Spleen (tissue), 11 donors: ENCODE data around the gene MECP2. TPM values are rescaled to one million over a fixed set of nuclear protein-coding genes. Genes with fewer than 3 reads are reported as not detected.

ENCODE experiments used
- DNase-seq: peaks from one replicate; pipeline ENCODE4 v3.0.0-alpha.2; 2020
- H3K27ac ChIP-seq, 8 donors: fragments of 200-600 bp; sonication (generic) in 7 of 8; 1 replicate in 4 of 8; 2 replicates in 4 of 8; pipeline versions ENCODE4 v1.5.0 to v1.8.0; 2016 to 2021; ENCODE audit warnings: inconsistent platforms in 4 of 8, mild to moderate bottlenecking in 4 of 8, moderate library complexity in 1 of 8
- H3K27me3 ChIP-seq, 7 donors: fragments of 200-600 bp; sonication (generic) in 6 of 7; replicated peaks in 1 of 7; 1 replicate in 4 of 7; 2 replicates in 3 of 7; pipeline versions ENCODE4 v1.5.0 to v1.8.0; 2016 to 2021; ENCODE audit warnings: inconsistent platforms in 3 of 7, mild to moderate bottlenecking in 1 of 7
- H3K36me3 ChIP-seq, 6 donors: fragments of 200-600 bp; sonication (generic) in 5 of 6; 1 replicate in 4 of 6; 2 replicates in 2 of 6; pipeline versions ENCODE4 v1.5.0 to v1.8.0; 2016 to 2021; ENCODE audit warnings: inconsistent platforms in 2 of 6
- H3K4me1 ChIP-seq, 6 donors: fragments of 200-600 bp; sonication (generic) in 5 of 6; 1 replicate in 3 of 6; 2 replicates in 3 of 6; pipeline versions ENCODE4 v1.5.0 to v1.8.0; 2016 to 2021; ENCODE audit warnings: inconsistent platforms in 3 of 6
- H3K4me3 ChIP-seq, 8 donors: fragments of 200-600 bp; sonication (generic) in 7 of 8; 1 replicate in 4 of 8; 2 replicates in 4 of 8; pipeline versions ENCODE4 v1.5.0 to v1.8.0; 2016 to 2021; ENCODE audit warnings: inconsistent platforms in 4 of 8, mild to moderate bottlenecking in 4 of 8, moderate library complexity in 2 of 8
- H3K9me3 ChIP-seq, 8 donors: fragments of 200-600 bp; sonication (generic) in 7 of 8; 1 replicate in 4 of 8; 2 replicates in 4 of 8; pipeline versions ENCODE4 v1.5.0 to v1.8.0; 2016 to 2021; ENCODE audit warnings: inconsistent platforms in 4 of 8
- POLR2A ChIP-seq, 3 donors: fragments of 450-650 bp; IDR thresholded peaks; one replicate each; pipeline ENCODE4 v1.5.1; 2017; ENCODE audit warnings: antibody characterized with exemption in 3 of 3, mild to moderate bottlenecking in 1 of 3
- POLR2AphosphoS5 ChIP-seq, 3 donors: sonication (generic); formaldehyde crosslinking; IDR thresholded peaks; one replicate each; pipeline ENCODE4 v1.5.1; 2017; ENCODE audit warnings: antibody characterized with exemption in 3 of 3
- WGBS, 5 donors: extraction: QIAGEN DNeasy Blood & Tissue Kit in 3 of 5; methylation state at CpG; one replicate each; pipeline versions ENCODE4 v1.1.5 to v1.1.7; 2013 to 2018; 5-methylcytosine and 5-hydroxymethylcytosine counted together
- intact Hi-C: fragments of 100-400 bp; cut with DNase I; formaldehyde crosslinking; loops from one replicate; pipeline ENCODE4 v1.15.0; 2023; ENCODE audit warnings: low total_unique reads
- polyA plus RNA-seq, 3 donors: library from polyadenylated mRNA; stranded (reverse); fragments of 200-250 nt; gene quantifications; one replicate each; pipeline ENCODE4 v1.2.1, GENCODE V29; 2013
- total RNA-seq, 7 donors: library from RNA; depleted of rRNA in 3 of 7; stranded (reverse); fragments of >200 nt in 3 of 7; fragmentation: NEBNext Ultra II Directional in 4 of 7; extraction: Animal tissue kit (Norgen Biotek cat#: 25700) in 4 of 7; gene quantifications; one replicate each; pipeline versions ENCODE4 v1.1.0 to v1.2.1, GENCODE V29; 2016 to 2021
- TF ChIP-seq, protein P1 (sequence below), 11 experiments: fragments of 200-600 bp in 7 of 11; fragments of 450-650 bp in 4 of 11; sonication (generic) in 4 of 11; IDR thresholded peaks in 8 of 11; conservative IDR thresholded peaks in 3 of 11; 1 replicate in 7 of 11; 2 replicates in 4 of 11; pipeline versions ENCODE4 v1.4.0 to v1.8.0; 2016 to 2021; ENCODE audit warnings: antibody characterized with exemption in 11 of 11, inconsistent platforms in 4 of 11, mild to moderate bottlenecking in 1 of 11
- donor health status: healthy with polysubstance abuse.
- donor health status: DM: no; HTN: no; CAD: no; lungs with moderate emphysema.
- donor health status: DM: no; HTN: no; CAD: no.
- donor health status: Bipolar disorder and iron deficiency.
- donor health status: healthy.
- donor health status: DM: no; HTN: no; CAD: no.
- donor health status: DM: yes; HTN: yes; CAD: no.

Gene MECP2
- total and polyA plus RNA-seq, 10 donors, result 15.2 to 104 (median 71.5) TPM

DNA sequence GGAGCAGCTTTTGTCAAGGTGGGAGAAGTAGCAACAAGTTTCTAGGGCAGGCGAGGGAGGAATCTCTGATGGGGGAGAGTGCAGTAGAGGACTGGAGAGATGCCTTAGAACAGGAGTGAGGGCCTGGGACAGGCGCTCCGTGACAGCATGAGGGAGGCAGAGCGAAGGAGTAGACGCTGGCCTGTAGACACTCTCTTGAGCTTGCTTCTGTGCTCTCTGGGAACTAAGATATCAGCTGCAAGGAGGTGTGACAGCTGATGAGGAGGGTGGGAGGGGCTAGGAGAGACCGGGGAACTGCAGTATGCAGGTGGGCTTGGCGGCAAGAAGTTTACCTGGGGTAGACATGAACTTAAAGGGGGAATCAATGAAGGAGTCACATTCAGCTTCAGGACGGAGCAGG, 35.7 kb downstream of the MECP2 start:
- Histone ChIP-seq H3K4me1 (peaks cover 0 to 100% (median 59%) of the 10 kb centered on the region in 6 donors), H3K36me3 (peaks cover 0 to 17% (median 4%) of the 10 kb centered on the region in 6 donors), H3K4me3 (no peak overlapping the region), H3K27ac (peak overlapping the region in 1 of 8 donors; percentile 56), H3K27me3 (peaks cover 0 to 6% (median 0%) of the 10 kb centered on the region in 7 donors), H3K9me3 (no peaks in the 10 kb centered on the region)
- WGBS, 5 donors, result 77 to 91% (median 86%) methylated on average over 8 of the region's 8 CpGs
- no peak for DNase-seq
- TF ChIP-seq, protein P1, sequence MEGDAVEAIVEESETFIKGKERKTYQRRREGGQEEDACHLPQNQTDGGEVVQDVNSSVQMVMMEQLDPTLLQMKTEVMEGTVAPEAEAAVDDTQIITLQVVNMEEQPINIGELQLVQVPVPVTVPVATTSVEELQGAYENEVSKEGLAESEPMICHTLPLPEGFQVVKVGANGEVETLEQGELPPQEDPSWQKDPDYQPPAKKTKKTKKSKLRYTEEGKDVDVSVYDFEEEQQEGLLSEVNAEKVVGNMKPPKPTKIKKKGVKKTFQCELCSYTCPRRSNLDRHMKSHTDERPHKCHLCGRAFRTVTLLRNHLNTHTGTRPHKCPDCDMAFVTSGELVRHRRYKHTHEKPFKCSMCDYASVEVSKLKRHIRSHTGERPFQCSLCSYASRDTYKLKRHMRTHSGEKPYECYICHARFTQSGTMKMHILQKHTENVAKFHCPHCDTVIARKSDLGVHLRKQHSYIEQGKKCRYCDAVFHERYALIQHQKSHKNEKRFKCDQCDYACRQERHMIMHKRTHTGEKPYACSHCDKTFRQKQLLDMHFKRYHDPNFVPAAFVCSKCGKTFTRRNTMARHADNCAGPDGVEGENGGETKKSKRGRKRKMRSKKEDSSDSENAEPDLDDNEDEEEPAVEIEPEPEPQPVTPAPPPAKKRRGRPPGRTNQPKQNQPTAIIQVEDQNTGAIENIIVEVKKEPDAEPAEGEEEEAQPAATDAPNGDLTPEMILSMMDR (IDR thresholded peaks at IDR 0.05 in 8 of 11, conservative IDR thresholded peaks at IDR 0.05 in 3 of 11), result no peak
- TF ChIP-seq POLR2AphosphoS5 (IDR thresholded peaks at IDR 0.05), result no peak
- TF ChIP-seq POLR2A (IDR thresholded peaks at IDR 0.05), result no peak
- intact Hi-C loops, result no loop called here

DNA sequence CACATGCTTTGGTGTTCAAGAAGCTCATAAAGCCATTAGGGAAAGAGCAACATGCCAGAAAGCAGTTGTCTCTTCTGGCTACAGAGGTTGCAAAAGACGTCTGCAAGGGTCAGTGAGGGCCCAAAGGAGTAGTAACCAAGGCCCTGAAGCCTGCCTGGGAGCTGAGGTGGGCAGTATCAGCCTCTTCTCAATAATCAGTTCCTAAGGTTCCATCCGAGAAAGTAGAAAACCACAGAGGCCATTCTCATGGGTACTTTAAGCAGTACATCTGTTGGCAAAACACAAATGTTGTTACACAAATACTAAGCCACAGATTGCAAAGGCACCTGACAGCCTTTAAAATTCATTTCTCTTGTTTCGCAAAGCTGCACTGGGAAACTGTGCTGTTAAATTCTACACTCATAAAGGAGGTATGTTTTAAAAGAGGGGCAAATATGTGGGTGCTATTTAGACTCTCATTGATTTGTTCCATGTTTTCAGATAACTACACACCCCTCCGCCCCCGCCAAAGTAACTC, 37.7 kb downstream of the MECP2 start:
- no peak for DNase-seq
- WGBS, 5 donors, result 61 to 80% (median 71%) methylated on average over 5 of the region's 5 CpGs
- peaks cover 0 to 35% (median 4%) of the 10 kb centered on the region in 6 donors for H3K36me3 ChIP-seq
- intact Hi-C loops, result no loop called here
- no peaks in the 10 kb centered on the region for H3K9me3 ChIP-seq
- H3K27me3 ChIP-seq, result peaks cover 0 to 6% (median 0%) of the 10 kb centered on the region in 7 donors
- H3K4me3 ChIP-seq, result no peak overlapping the region
- H3K27ac ChIP-seq, result peak overlapping the region in 2 of 8 donors; percentile 31 to 56
- peaks cover 0 to 90% (median 53%) of the 10 kb centered on the region in 6 donors for H3K4me1 ChIP-seq
- TF ChIP-seq, protein P1 (IDR thresholded peaks at IDR 0.05 in 8 of 11, conservative IDR thresholded peaks at IDR 0.05 in 3 of 11), result no peak
- TF ChIP-seq POLR2A (IDR thresholded peaks at IDR 0.05), result no peak
- TF ChIP-seq POLR2AphosphoS5 (IDR thresholded peaks at IDR 0.05), result no peak

DNA sequence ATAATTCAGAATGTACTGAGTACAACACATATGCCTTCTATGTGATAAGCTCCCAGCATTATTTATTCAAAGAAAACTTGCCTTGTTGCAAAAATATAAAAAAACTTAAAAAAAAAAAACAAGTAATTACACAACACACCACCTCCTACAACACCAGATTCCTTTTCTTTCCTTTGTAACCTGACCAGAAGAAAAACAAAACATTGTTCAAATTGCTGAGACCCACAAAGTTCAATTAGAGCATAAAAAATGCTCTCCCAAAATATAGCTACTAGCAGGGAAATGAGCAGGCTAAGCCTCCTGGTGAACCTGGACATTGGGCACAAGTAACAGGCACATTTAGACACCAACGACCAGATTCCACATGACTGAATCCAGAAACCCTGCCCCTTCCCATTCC, 38.3 kb downstream of the MECP2 start:
- peaks cover 0 to 41% (median 4%) of the 10 kb centered on the region in 6 donors for H3K36me3 ChIP-seq
- peak overlapping the region in 2 of 8 donors; percentile 31 to 56 for H3K27ac ChIP-seq
- intact Hi-C loops, result no loop called here
- H3K27me3 ChIP-seq, result peaks cover 0 to 10% (median 0%) of the 10 kb centered on the region in 7 donors
- H3K9me3 ChIP-seq, result no peaks in the 10 kb centered on the region
- TF ChIP-seq, protein P1 (IDR thresholded peaks at IDR 0.05 in 8 of 11, conservative IDR thresholded peaks at IDR 0.05 in 3 of 11), result no peak
- no peak for TF ChIP-seq POLR2A (IDR thresholded peaks at IDR 0.05)
- peaks cover 0 to 84% (median 50%) of the 10 kb centered on the region in 6 donors for H3K4me1 ChIP-seq
- 29 to 64% (median 42%) methylated on average over 1 of the region's 1 CpG for WGBS, 5 donors
- DNase-seq, result no peak
- H3K4me3 ChIP-seq, result no peak overlapping the region

DNA sequence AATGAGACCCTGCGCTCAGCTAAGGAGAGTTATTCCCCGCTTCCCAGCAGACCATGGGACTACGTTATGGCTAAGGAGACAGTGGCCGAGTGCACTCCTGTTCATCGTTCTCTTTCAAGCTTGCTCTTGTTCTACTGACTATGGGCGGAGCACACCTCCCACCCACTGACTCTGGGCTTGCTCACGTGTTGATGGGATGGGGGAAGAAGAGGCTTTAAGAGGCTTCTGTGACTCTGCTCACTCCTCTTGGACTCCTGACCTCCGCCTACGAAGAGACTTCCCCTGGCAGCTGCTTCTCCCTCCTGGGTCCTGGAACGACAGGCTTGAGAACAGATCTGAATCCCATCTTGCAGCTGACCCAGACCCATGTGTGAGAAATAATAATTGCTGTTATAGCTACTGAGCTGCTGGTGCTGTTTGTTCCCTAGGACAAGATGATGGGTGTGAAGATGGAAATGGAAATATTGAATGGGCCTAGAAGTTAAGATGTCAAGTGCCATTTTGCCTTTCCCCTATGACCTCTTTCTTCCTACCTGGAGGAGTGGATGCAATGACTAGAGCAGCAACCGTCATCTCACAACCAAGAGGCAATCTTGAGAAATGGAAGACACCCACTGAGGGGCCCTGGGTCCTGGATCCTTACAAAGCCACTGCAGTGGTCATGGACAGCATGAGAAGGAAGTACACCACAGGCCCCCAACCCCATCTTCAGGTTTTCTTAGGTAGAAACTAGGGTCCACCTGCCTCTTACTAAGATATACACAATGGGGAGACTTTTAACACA, 39.1 kb downstream of the MECP2 start:
- Histone ChIP-seq H3K9me3 (no peaks in the 10 kb centered on the region), H3K4me1 (peaks cover 0 to 76% (median 44%) of the 10 kb centered on the region in 6 donors), H3K27me3 (peaks cover 0 to 5% (median 0%) of the 10 kb centered on the region in 7 donors), H3K4me3 (no peak overlapping the region), H3K27ac (peak overlapping the region in 2 of 8 donors; percentile 30 to 48), H3K36me3 (peaks cover 0 to 45% (median 4%) of the 10 kb centered on the region in 6 donors)
- DNase-seq, result no peak
- intact Hi-C loops, result no loop called here
- 79 to 84% (median 82%) methylated on average over 10 to 11 of the region's 11 CpGs for WGBS, 5 donors
- TF ChIP-seq POLR2A (IDR thresholded peaks at IDR 0.05) (no peak), POLR2AphosphoS5 (IDR thresholded peaks at IDR 0.05) (no peak)
- TF ChIP-seq, protein P1 (IDR thresholded peaks at IDR 0.05 in 8 of 11, conservative IDR thresholded peaks at IDR 0.05 in 3 of 11), result no peak
